Measurements from ENCODE around the gene ADH1B. TPM values are rescaled to one million over a fixed set of nuclear protein-coding genes. Genes with fewer than 3 reads are reported as not detected.
"Not testable (repeated sequence)": the region's sequence is repeated elsewhere in the genome, so short reads cannot be mapped to it uniquely, and the experiment has no call there.

ADH1B gene
- total and polyA plus RNA-seq, 9 of the 15 experiments (the other 6 are each of a cell fraction or from before 2014, with no cell fraction given): 0.71 TPM; not detected in 8

DNA sequence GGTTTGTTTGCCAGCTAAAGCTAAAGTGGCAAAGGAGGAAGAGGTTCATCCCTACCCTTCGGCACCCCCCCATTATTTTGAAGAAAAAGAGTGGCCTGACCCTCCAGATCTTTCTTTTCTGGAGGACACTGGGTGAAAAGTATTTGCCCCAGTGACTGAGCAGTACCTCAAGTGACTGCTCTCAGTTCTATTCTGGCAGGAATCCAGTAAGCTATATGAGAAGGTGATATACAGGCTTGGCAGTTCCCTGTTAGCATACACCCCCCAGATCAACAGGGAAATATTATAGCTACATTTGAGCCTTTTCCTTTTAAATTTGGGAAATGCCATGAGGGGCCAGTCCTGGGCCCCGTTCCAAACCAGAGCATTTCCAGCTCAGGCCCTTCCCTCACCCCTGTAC lies 46.6 kb upstream of the ADH1B start:
- H3K4me1 ChIP-seq (replicated peaks in 1 of 2; ENCODE audit: control insufficient read depth in 2 of 2, insufficient read depth in 2 of 2, low read length in 2 of 2); CTCF ChIA-PET (ENCODE audit: low intra/inter-chr PET ratio); ATAC-seq; H3K36me3 ChIP-seq (ENCODE audit: control insufficient read depth, insufficient read depth, low read length); intact Hi-C loops (cut with micrococcal nuclease); H3K9me1 ChIP-seq (ENCODE audit: control insufficient read depth, insufficient read depth, low read length); H3K4me2 ChIP-seq (ENCODE audit: insufficient read depth, low read length); BruUV-seq (replicated peaks); H3K27me3 ChIP-seq (ENCODE audit: control insufficient read depth in 2 of 2, insufficient read depth in 2 of 2, low read length in 2 of 2); H2AFZ ChIP-seq (ENCODE audit: low read depth, low read length); in situ Hi-C loops (cut with MboI); H3K4me3 ChIP-seq; H3K27ac ChIP-seq (ENCODE audit: extremely low read depth, low read depth, low read length); H3K9me3 ChIP-seq (replicated peaks; ENCODE audit: control insufficient read depth, insufficient read depth, low read depth, low read length); POLR2A ChIA-PET; DNase-seq (ENCODE audit: extremely low read depth in 1 of 4, low spot score in 3 of 4); H3K79me2 ChIP-seq (ENCODE audit: control insufficient read depth, insufficient read depth, low read length); H3K9ac ChIP-seq (ENCODE audit: insufficient read depth in 1 of 2, low read depth in 2 of 2, low read length in 2 of 2); FAIRE-seq; H4K20me1 ChIP-seq (replicated peaks; ENCODE audit: control insufficient read depth, insufficient read depth, low read length): not testable (repeated sequence)
- WGBS (ENCODE audit: insufficient coverage, low coverage, missing lambda C conversion rate): 0% methylated on average over 1 of the region's 2 CpGs

DNA sequence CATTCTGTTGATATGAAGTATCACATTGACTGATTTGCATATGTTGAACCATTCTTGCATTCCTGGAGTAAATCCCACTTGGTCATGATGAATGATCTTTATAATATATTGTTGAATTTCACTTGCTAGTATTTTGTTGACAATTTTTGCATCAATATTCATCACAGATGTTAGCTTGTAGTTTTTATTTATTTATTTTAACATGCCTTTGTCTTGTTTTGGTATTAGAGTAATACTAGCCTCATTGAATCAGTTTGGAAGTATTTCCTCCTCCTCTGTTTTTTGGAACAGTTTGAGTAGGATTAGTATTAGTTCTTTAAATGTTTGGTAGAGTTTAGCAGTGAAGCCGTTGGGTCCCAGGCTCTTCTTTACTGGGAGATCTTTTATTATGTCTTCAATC lies 45.3 kb upstream of the ADH1B start:
- no peaks in the 10 kb centered on the region for H3K9me3 ChIP-seq (replicated peaks; ENCODE audit: control insufficient read depth, insufficient read depth, low read depth, low read length)
- POLR2A ChIA-PET: interaction anchor here (0.5 kb wide), 1 partner anchor 64 kb away, joined by 3 read pairs; no protein-coding TSS in a partner anchor
- no peaks in the 10 kb centered on the region for H3K9me1 ChIP-seq (ENCODE audit: control insufficient read depth, insufficient read depth, low read length)
- CTCF ChIA-PET (ENCODE audit: low intra/inter-chr PET ratio): no interaction called here
- H2AFZ ChIP-seq (ENCODE audit: low read depth, low read length): no peak overlapping the region
- no peaks in the 10 kb centered on the region for H3K36me3 ChIP-seq (ENCODE audit: control insufficient read depth, insufficient read depth, low read length)
- H3K9ac ChIP-seq (ENCODE audit: insufficient read depth in 1 of 2, low read depth in 2 of 2, low read length in 2 of 2): no peak overlapping the region
- ATAC-seq (no peak), FAIRE-seq (no peak), DNase-seq (ENCODE audit: extremely low read depth in 1 of 4, low spot score in 3 of 4) (no peak)
- no peak overlapping the region for H3K4me2 ChIP-seq (ENCODE audit: insufficient read depth, low read length)
- no peaks in the 10 kb centered on the region for H3K27me3 ChIP-seq (ENCODE audit: control insufficient read depth in 2 of 2, insufficient read depth in 2 of 2, low read length in 2 of 2)
- no peak overlapping the region for H3K4me3 ChIP-seq
- BruUV-seq (replicated peaks): no TSS peak
- in situ Hi-C loops (cut with MboI): no loop called here
- intact Hi-C loops (cut with micrococcal nuclease): no loop called here
- H3K27ac ChIP-seq (ENCODE audit: extremely low read depth, low read depth, low read length): no peak overlapping the region
- H3K4me1 ChIP-seq (replicated peaks in 1 of 2; ENCODE audit: control insufficient read depth in 2 of 2, insufficient read depth in 2 of 2, low read length in 2 of 2): no peaks in the 10 kb centered on the region
- 0% methylated on average over 1 of the region's 1 CpG for WGBS (ENCODE audit: insufficient coverage, low coverage, missing lambda C conversion rate)
- H4K20me1 ChIP-seq (replicated peaks; ENCODE audit: control insufficient read depth, insufficient read depth, low read length): no peaks in the 10 kb centered on the region
- H3K79me2 ChIP-seq (ENCODE audit: control insufficient read depth, insufficient read depth, low read length): no peaks in the 10 kb centered on the region
- TF ChIP-seq EZH2 (IDR thresholded peaks at IDR 0.05; ENCODE audit: borderline replicate concordance, low read depth, low read length): no peak
- TF ChIP-seq DNMT1 (IDR thresholded peaks at IDR 0.05): no peak
- TF ChIP-seq ZNF511 (CRISPR knock-in tag; IDR thresholded peaks at IDR 0.05): no peak
- TF ChIP-seq ASH1L (IDR thresholded peaks at IDR 0.05; ENCODE audit: borderline replicate concordance, low read depth, partially characterized antibody): no peak
- TF ChIP-seq, protein P1, sequence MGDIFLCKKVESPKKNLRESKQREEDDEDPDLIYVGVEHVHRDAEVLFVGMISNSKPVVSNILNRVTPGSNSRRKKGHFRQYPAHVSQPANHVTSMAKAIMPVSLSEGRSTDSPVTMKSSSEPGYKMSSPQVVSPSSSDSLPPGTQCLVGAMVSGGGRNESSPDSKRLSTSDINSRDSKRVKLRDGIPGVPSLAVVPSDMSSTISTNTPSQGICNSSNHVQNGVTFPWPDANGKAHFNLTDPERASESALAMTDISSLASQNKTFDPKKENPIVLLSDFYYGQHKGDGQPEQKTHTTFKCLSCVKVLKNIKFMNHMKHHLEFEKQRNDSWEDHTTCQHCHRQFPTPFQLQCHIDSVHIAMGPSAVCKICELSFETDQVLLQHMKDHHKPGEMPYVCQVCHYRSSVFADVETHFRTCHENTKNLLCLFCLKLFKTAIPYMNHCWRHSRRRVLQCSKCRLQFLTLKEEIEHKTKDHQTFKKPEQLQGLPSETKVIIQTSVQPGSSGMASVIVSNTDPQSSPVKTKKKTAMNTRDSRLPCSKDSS (IDR thresholded peaks at IDR 0.05; ENCODE audit: low read depth, partially characterized antibody): no peak
- TF ChIP-seq POLR2G (IDR thresholded peaks at IDR 0.05; ENCODE audit: low read depth, low read length): no peak
- TF ChIP-seq ZNF408 (CRISPR knock-in tag; IDR thresholded peaks at IDR 0.05; ENCODE audit: low read depth): no peak
- TF ChIP-seq RBM39 (optimal IDR thresholded peaks at IDR 0.05; ENCODE audit: low read depth, low read length): no peak
- no peak for TF ChIP-seq FOXJ3 (CRISPR knock-in tag; IDR thresholded peaks at IDR 0.05)
- no peak for TF ChIP-seq CEBPG (CRISPR knock-in tag; IDR thresholded peaks at IDR 0.05)
- TF ChIP-seq CEBPG (tag; conservative IDR thresholded peaks at IDR 0.05 in 1 of 2, IDR thresholded peaks at IDR 0.05 in 1 of 2): no peak

Measured in K562 (cell line).